ENCODE data around the gene LRMDA. TPM values are rescaled to one million over a fixed set of nuclear protein-coding genes. Genes with fewer than 3 reads are reported as not detected.

LRMDA gene
- total and polyA plus RNA-seq, 4 donors = 12.1 to 40.8 (median 21.6) TPM

- Histone ChIP-seq H3K27ac (ENCODE audit: low read depth in 1 of 2, low read length in 1 of 2) (peak overlapping the region in 1 of 2 donors; percentile 59), H3K9ac (ENCODE audit: insufficient read depth in 1 of 2, low read length in 2 of 2) (no peak overlapping the region), H3K9me3 (ENCODE audit: control insufficient read depth in 4 of 4, insufficient read depth in 3 of 4, low read length in 3 of 4) (no peaks in the 10 kb centered on the region), H3K27me3 (ENCODE audit: control insufficient read depth in 3 of 3, insufficient read depth in 3 of 3, low read length in 2 of 3) (no peaks in the 10 kb centered on the region), H3K4me3 (no peak overlapping the region), H3K4me1 (ENCODE audit: control insufficient read depth in 5 of 5, insufficient read depth in 5 of 5, low read length in 5 of 5) (peaks cover 0 to 41% (median 25%) of the 10 kb centered on the region in 5 donors), H3K36me3 (ENCODE audit: control insufficient read depth in 4 of 4, insufficient read depth in 4 of 4, low read length in 4 of 4) (no peaks in the 10 kb centered on the region)
- 74 to 85% methylated on average over 10 of the region's 10 CpGs for WGBS, 2 donors
- no peak for TF ChIP-seq CTCF (IDR thresholded peaks at IDR 0.05; ENCODE audit: control extremely low read depth, extremely low read depth)
- DNase-seq = peak; percentile 34 to 69 (median 48)
- ATAC-seq (ENCODE audit: insufficient read depth, low FRiP score) = no peak
These were observed 866.4 kb downstream of the LRMDA start for GRCh38 chr10:76297780-76298281.

GRCh38 chr10:76298329-76298728 is 866.9 kb downstream of the LRMDA start:
- Histone ChIP-seq H3K27ac (ENCODE audit: low read depth in 1 of 2, low read length in 1 of 2) (peak overlapping the region in 1 of 2 donors; percentile 59), H3K4me3 (no peak overlapping the region), H3K4me1 (ENCODE audit: control insufficient read depth in 5 of 5, insufficient read depth in 5 of 5, low read length in 5 of 5) (peaks cover 0 to 46% (median 29%) of the 10 kb centered on the region in 5 donors), H3K9me3 (ENCODE audit: control insufficient read depth in 4 of 4, insufficient read depth in 3 of 4, low read length in 3 of 4) (no peaks in the 10 kb centered on the region), H3K36me3 (ENCODE audit: control insufficient read depth in 4 of 4, insufficient read depth in 4 of 4, low read length in 4 of 4) (no peaks in the 10 kb centered on the region), H3K27me3 (ENCODE audit: control insufficient read depth in 3 of 3, insufficient read depth in 3 of 3, low read length in 2 of 3) (no peaks in the 10 kb centered on the region), H3K9ac (ENCODE audit: insufficient read depth in 1 of 2, low read length in 2 of 2) (no peak overlapping the region)
- DNase-seq = no peak
- WGBS, 2 donors = 64 to 69% methylated on average over 3 of the region's 3 CpGs
- no peak for TF ChIP-seq CTCF (IDR thresholded peaks at IDR 0.05; ENCODE audit: control extremely low read depth, extremely low read depth)
- ATAC-seq (ENCODE audit: insufficient read depth, low FRiP score) = no peak

GRCh38 chr10:76299501-76299900 is 868.1 kb downstream of the LRMDA start:
- Histone ChIP-seq H3K9me3 (ENCODE audit: control insufficient read depth in 4 of 4, insufficient read depth in 3 of 4, low read length in 3 of 4) (no peaks in the 10 kb centered on the region), H3K4me1 (ENCODE audit: control insufficient read depth in 5 of 5, insufficient read depth in 5 of 5, low read length in 5 of 5) (peaks cover 3 to 57% (median 34%) of the 10 kb centered on the region in 5 donors), H3K36me3 (ENCODE audit: control insufficient read depth in 4 of 4, insufficient read depth in 4 of 4, low read length in 4 of 4) (no peaks in the 10 kb centered on the region), H3K27me3 (ENCODE audit: control insufficient read depth in 3 of 3, insufficient read depth in 3 of 3, low read length in 2 of 3) (no peaks in the 10 kb centered on the region), H3K4me3 (no peak overlapping the region), H3K27ac (ENCODE audit: low read depth in 1 of 2, low read length in 1 of 2) (no peak overlapping the region), H3K9ac (ENCODE audit: insufficient read depth in 1 of 2, low read length in 2 of 2) (no peak overlapping the region)
- no peak for DNase-seq
- WGBS, 2 donors = 86 to 89% methylated on average over 4 of the region's 4 CpGs
- ATAC-seq (ENCODE audit: insufficient read depth, low FRiP score) = no peak
- TF ChIP-seq CTCF (IDR thresholded peaks at IDR 0.05; ENCODE audit: control extremely low read depth, extremely low read depth) = no peak

- no peak overlapping the region for H3K27ac ChIP-seq (ENCODE audit: low read depth in 1 of 2, low read length in 1 of 2)
- no peak for TF ChIP-seq CTCF (IDR thresholded peaks at IDR 0.05; ENCODE audit: control extremely low read depth, extremely low read depth)
- no peak overlapping the region for H3K4me3 ChIP-seq
- H3K36me3 ChIP-seq (ENCODE audit: control insufficient read depth in 4 of 4, insufficient read depth in 4 of 4, low read length in 4 of 4) = no peaks in the 10 kb centered on the region
- no peak overlapping the region for H3K9ac ChIP-seq (ENCODE audit: insufficient read depth in 1 of 2, low read length in 2 of 2)
- DNase-seq = peak in 1 of 3 donors; percentile 78
- peaks cover 3 to 65% (median 34%) of the 10 kb centered on the region in 5 donors for H3K4me1 ChIP-seq (ENCODE audit: control insufficient read depth in 5 of 5, insufficient read depth in 5 of 5, low read length in 5 of 5)
- ATAC-seq (ENCODE audit: insufficient read depth, low FRiP score) = no peak
- 79 to 84% methylated on average over 4 of the region's 4 CpGs for WGBS, 2 donors
- H3K9me3 ChIP-seq (ENCODE audit: control insufficient read depth in 4 of 4, insufficient read depth in 3 of 4, low read length in 3 of 4) = no peaks in the 10 kb centered on the region
- no peaks in the 10 kb centered on the region for H3K27me3 ChIP-seq (ENCODE audit: control insufficient read depth in 3 of 3, insufficient read depth in 3 of 3, low read length in 2 of 3)
These were observed 869.8 kb downstream of the LRMDA start for GRCh38 chr10:76301211-76301610.

Data from lung (tissue), 12 donors.